NCI-H187 treated with DMSO at 0.1 percent for 48 hours (cell line): ENCODE measurements around the gene CDC42EP4.
"Not testable (repeated sequence)": the region's sequence is repeated elsewhere in the genome, so short reads cannot be mapped to it uniquely, and the experiment has no call there.

ENCODE experiments used
- DNase-seq: peaks from one replicate; lab custom pipeline; 2025; lab: John Stamatoyannopoulos, UW

Gene CDC42EP4

GRCh38 chr17:73320601-73321264, 8.9 kb upstream of the CDC42EP4 start:
- no peak for DNase-seq

GRCh38 chr17:73319766-73320165, 8.0 kb upstream of the CDC42EP4 start:
- DNase-seq, result no peak

- peak; percentile 61 for DNase-seq
Observed at GRCh38 chr17:73318836-73319235, 7.0 kb upstream of the CDC42EP4 start.

GRCh38 chr17:73318427-73318813, 6.6 kb upstream of the CDC42EP4 start:
- DNase-seq, result no peak

- DNase-seq, result no peak
Observed at GRCh38 chr17:73317513-73318426, 6.0 kb upstream of the CDC42EP4 start.

- DNase-seq, result no peak
Observed at GRCh38 chr17:73316919-73317505, 5.2 kb upstream of the CDC42EP4 start.

- no peak for DNase-seq
Observed at GRCh38 chr17:73315471-73315870, 3.7 kb upstream of the CDC42EP4 start.

- DNase-seq, result no peak
Observed at GRCh38 chr17:73313526-73314127, 1.8 kb upstream of the CDC42EP4 start.

- DNase-seq, result not testable (repeated sequence)
Observed at GRCh38 chr17:73312887-73313286, 1.1 kb upstream of the CDC42EP4 start.

GRCh38 chr17:73311428-73311780, 397 bp downstream of the CDC42EP4 start:
- no peak for DNase-seq

GRCh38 chr17:73309727-73310596, 1.8 kb downstream of the CDC42EP4 start:
- no peak for DNase-seq

GRCh38 chr17:73308959-73309358, 2.8 kb downstream of the CDC42EP4 start:
- DNase-seq, result not testable (repeated sequence)

GRCh38 chr17:73308017-73308823, 3.6 kb downstream of the CDC42EP4 start:
- DNase-seq, result no peak

- DNase-seq, result no peak
Observed at GRCh38 chr17:73307130-73307529, 4.7 kb downstream of the CDC42EP4 start.

GRCh38 chr17:73305845-73306836, 5.7 kb downstream of the CDC42EP4 start:
- DNase-seq, result no peak

- no peak for DNase-seq
Observed at GRCh38 chr17:73304971-73305812, 6.6 kb downstream of the CDC42EP4 start.

- DNase-seq, result no peak
Observed at GRCh38 chr17:73304438-73304837, 7.4 kb downstream of the CDC42EP4 start.

- DNase-seq, result no peak
Observed at GRCh38 chr17:73302189-73302588, 9.6 kb downstream of the CDC42EP4 start.

- no peak for DNase-seq
Observed at GRCh38 chr17:73301369-73301768, 10.4 kb downstream of the CDC42EP4 start.
